Measurements from ENCODE around the gene MYT1.

DNA sequence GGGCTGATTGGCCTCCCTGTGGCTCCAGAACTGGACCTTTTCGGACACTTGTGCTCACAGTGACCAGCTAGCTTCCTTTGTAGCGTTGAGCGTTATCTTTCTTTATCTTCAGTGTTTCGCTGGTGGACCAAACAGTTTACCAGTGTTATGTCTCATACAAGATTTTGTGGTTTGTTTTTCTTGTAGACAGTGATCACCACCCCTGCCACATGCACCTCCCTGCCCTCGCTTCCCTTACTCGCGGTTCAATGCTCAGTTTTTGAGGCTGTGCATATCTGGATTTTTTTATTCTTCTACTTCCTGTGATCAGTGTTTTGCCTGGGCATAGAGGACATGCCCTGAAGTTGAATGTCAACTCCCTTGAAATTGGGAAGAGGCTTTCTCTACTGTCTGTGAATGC lies 16.4 kb downstream of the MYT1 start:
- no peak for TF ChIP-seq POLR2A (IDR thresholded peaks at IDR 0.05)
- TF ChIP-seq, protein P1, sequence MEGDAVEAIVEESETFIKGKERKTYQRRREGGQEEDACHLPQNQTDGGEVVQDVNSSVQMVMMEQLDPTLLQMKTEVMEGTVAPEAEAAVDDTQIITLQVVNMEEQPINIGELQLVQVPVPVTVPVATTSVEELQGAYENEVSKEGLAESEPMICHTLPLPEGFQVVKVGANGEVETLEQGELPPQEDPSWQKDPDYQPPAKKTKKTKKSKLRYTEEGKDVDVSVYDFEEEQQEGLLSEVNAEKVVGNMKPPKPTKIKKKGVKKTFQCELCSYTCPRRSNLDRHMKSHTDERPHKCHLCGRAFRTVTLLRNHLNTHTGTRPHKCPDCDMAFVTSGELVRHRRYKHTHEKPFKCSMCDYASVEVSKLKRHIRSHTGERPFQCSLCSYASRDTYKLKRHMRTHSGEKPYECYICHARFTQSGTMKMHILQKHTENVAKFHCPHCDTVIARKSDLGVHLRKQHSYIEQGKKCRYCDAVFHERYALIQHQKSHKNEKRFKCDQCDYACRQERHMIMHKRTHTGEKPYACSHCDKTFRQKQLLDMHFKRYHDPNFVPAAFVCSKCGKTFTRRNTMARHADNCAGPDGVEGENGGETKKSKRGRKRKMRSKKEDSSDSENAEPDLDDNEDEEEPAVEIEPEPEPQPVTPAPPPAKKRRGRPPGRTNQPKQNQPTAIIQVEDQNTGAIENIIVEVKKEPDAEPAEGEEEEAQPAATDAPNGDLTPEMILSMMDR (IDR thresholded peaks at IDR 0.05) = no peak
